Measurements from ENCODE around the gene NLRP3. TPM values are rescaled to one million over a fixed set of nuclear protein-coding genes. Genes with fewer than 3 reads are reported as not detected.
A peak's percentile ranks its signal among the peaks of the same experiment; 100 is the strongest.

The NLRP3 gene
- total and polyA plus RNA-seq, 9 of the 15 experiments (the other 6 are each of a cell fraction or from before 2014, with no cell fraction given), result not detected

- WGBS (ENCODE audit: insufficient coverage, low coverage, missing lambda C conversion rate), result 0% methylated on average over 4 of the region's 4 CpGs
- ATAC-seq, result no peak
- H3K4me3 ChIP-seq, result no peak overlapping the region
- H3K9ac ChIP-seq (ENCODE audit: insufficient read depth in 1 of 2, low read depth in 2 of 2, low read length in 2 of 2), result no peak overlapping the region
- H4K20me1 ChIP-seq (replicated peaks; ENCODE audit: control insufficient read depth, insufficient read depth, low read length), result no peaks in the 10 kb centered on the region
- no peak for TF ChIP-seq HNRNPUL1 (IDR thresholded peaks at IDR 0.05; ENCODE audit: low read length)
- peaks cover 62 to 68% of the 10 kb centered on the region in 2 experiments for H3K27me3 ChIP-seq (ENCODE audit: control insufficient read depth in 2 of 2, insufficient read depth in 2 of 2, low read length in 2 of 2)
- ChIA-PET POLR2A (no interaction called here), CTCF (ENCODE audit: low intra/inter-chr PET ratio) (no interaction called here)
- no peak overlapping the region for H2AFZ ChIP-seq (ENCODE audit: low read depth, low read length)
- intact Hi-C loops (cut with micrococcal nuclease), result no loop called here
- peaks cover 0 to 3% of the 10 kb centered on the region in 2 experiments; a peak in 2 of 5 replicates for H3K4me1 ChIP-seq (replicated peaks in 1 of 2; ENCODE audit: control insufficient read depth in 2 of 2, insufficient read depth in 2 of 2, low read length in 2 of 2)
- no peak overlapping the region for H3K4me2 ChIP-seq (ENCODE audit: insufficient read depth, low read length)
- no TSS peak for BruUV-seq (replicated peaks)
- no peaks in the 10 kb centered on the region for H3K9me1 ChIP-seq (ENCODE audit: control insufficient read depth, insufficient read depth, low read length)
- no peaks in the 10 kb centered on the region for H3K36me3 ChIP-seq (ENCODE audit: control insufficient read depth, insufficient read depth, low read length)
- no peak for DNase-seq (ENCODE audit: extremely low read depth in 1 of 4, low spot score in 3 of 4)
- no peaks in the 10 kb centered on the region for H3K79me2 ChIP-seq (ENCODE audit: control insufficient read depth, insufficient read depth, low read length)
- no peak for FAIRE-seq
- no peak overlapping the region for H3K27ac ChIP-seq (ENCODE audit: extremely low read depth, low read depth, low read length)
- no peaks in the 10 kb centered on the region for H3K9me3 ChIP-seq (replicated peaks; ENCODE audit: control insufficient read depth, insufficient read depth, low read depth, low read length)
- in situ Hi-C loops (cut with MboI), result no loop called here
Observed at GRCh38 chr1:247453245-247453644, 37.3 kb downstream of the NLRP3 start.

DNA sequence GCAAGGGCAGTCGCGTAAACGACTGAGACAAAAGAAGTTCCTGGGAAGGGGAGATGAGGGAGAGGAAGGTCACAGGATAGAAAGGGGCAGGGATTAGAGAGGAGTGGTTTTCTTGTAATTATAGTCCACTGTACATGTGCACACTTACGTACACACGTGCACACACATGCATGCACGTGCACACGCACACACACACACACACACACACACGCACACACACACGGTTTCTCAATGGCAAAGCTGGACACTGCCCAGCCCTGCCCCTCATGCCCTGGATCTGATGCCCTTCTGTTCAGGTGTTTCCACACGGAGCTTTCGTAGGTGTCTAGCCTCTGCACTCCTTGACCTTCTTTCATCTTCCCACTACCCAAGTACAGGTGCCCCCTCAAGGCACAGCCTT, 38.0 kb downstream of the NLRP3 start:
- peaks cover 60 to 69% of the 10 kb centered on the region in 2 experiments for H3K27me3 ChIP-seq (ENCODE audit: control insufficient read depth in 2 of 2, insufficient read depth in 2 of 2, low read length in 2 of 2)
- FAIRE-seq (no peak), DNase-seq (ENCODE audit: extremely low read depth in 1 of 4, low spot score in 3 of 4) (no peak), ATAC-seq (no peak)
- no peak overlapping the region for H2AFZ ChIP-seq (ENCODE audit: low read depth, low read length)
- no peak overlapping the region for H3K4me3 ChIP-seq
- POLR2A ChIA-PET, result no interaction called here
- intact Hi-C loops (cut with micrococcal nuclease) (no loop called here), in situ Hi-C loops (cut with MboI) (no loop called here)
- H3K9ac ChIP-seq (ENCODE audit: insufficient read depth in 1 of 2, low read depth in 2 of 2, low read length in 2 of 2), result no peak overlapping the region
- no peaks in the 10 kb centered on the region for H3K9me1 ChIP-seq (ENCODE audit: control insufficient read depth, insufficient read depth, low read length)
- no peaks in the 10 kb centered on the region for H3K9me3 ChIP-seq (replicated peaks; ENCODE audit: control insufficient read depth, insufficient read depth, low read depth, low read length)
- no peaks in the 10 kb centered on the region for H3K79me2 ChIP-seq (ENCODE audit: control insufficient read depth, insufficient read depth, low read length)
- H3K36me3 ChIP-seq (ENCODE audit: control insufficient read depth, insufficient read depth, low read length), result no peaks in the 10 kb centered on the region
- peaks cover 0 to 3% of the 10 kb centered on the region in 2 experiments; a peak in 1 of 5 replicates for H3K4me1 ChIP-seq (replicated peaks in 1 of 2; ENCODE audit: control insufficient read depth in 2 of 2, insufficient read depth in 2 of 2, low read length in 2 of 2)
- H3K4me2 ChIP-seq (ENCODE audit: insufficient read depth, low read length), result no peak overlapping the region
- BruUV-seq (replicated peaks), result no TSS peak
- under 1% methylated on average over 11 of the region's 11 CpGs for WGBS (ENCODE audit: insufficient coverage, low coverage, missing lambda C conversion rate)
- CTCF ChIA-PET (ENCODE audit: low intra/inter-chr PET ratio), result no interaction called here
- no peaks in the 10 kb centered on the region for H4K20me1 ChIP-seq (replicated peaks; ENCODE audit: control insufficient read depth, insufficient read depth, low read length)
- TF ChIP-seq KDM1A (IDR thresholded peaks at IDR 0.05) (peak in 1 of 2 experiments; percentile 14; a peak in 1 of 4 replicates), ZNF197 (CRISPR knock-in tag; IDR thresholded peaks at IDR 0.05; ENCODE audit: low read depth) (no peak), BHLHE40 (IDR thresholded peaks at IDR 0.05; ENCODE audit: low read length) (0 out of 2 replicates have a peak, but pooled peaks have one; percentile 20)
- H3K27ac ChIP-seq (ENCODE audit: extremely low read depth, low read depth, low read length), result no peak overlapping the region

Data from K562 (cell line).